GM12878 (cell line): Measurements from ENCODE around the gene HMG20B. TPM values are rescaled to one million over a fixed set of nuclear protein-coding genes. Genes with fewer than 3 reads are reported as not detected.

Source experiments
- ATAC-seq: fragments of 200-7000 bp; cut with Tn5 transposase; 3 replicates; pipeline ENCODE4 v1.9.1; 2020; ENCODE audit warnings: mild to moderate bottlenecking, moderate library complexity
- BruUV-seq: library from RNA; stranded (reverse); fragments of 400-500 nt; replicated peaks from 2 replicates; lab custom pipeline; 2021; lab: Mats Ljungman, UMichigan
- CTCF ChIA-PET: fragments of 300-600 bp; sonication (Branson Sonifier 250); formaldehyde crosslinking; extraction: SDS; loops from one replicate; lab custom pipeline; 2021; ENCODE audit warnings: inconsistent platforms; lab: Yijun Ruan, JAX
- POLR2A ChIA-PET: fragments of 350-600 bp; formaldehyde crosslinking; extraction: SDS; loops from one replicate; lab custom pipeline; 2021; ENCODE audit warnings: inconsistent platforms; lab: Charles Lee
- RAD21 ChIA-PET: fragments of 300-600 bp; sonication (Branson Sonifier 250); formaldehyde crosslinking; loops from one replicate; lab custom pipeline; 2023; ENCODE audit warnings: antibody characterized with exemption; ENCODE audit not compliant: unreplicated experiment; lab: Charles Lee
- SMC1A ChIA-PET: fragments of 300-600 bp; sonication (Branson Sonifier 250); formaldehyde crosslinking; loops from one replicate; lab custom pipeline; 2023; ENCODE audit not compliant: unreplicated experiment, uncharacterized antibody; lab: Charles Lee
- DNase-seq: peaks from one replicate; pipeline ENCODE4 v3.0.0-alpha.2; 2011; ENCODE audit warnings: low read depth, low spot score
- FAIRE-seq: peaks from 3 replicates; lab custom pipeline; 2011; peaks lifted over from hg19 to GRCh38; lab: Jason Lieb, UNC
- H2AFZ ChIP-seq: 2 replicates; pipeline ENCODE4 v1.6.0; 2011; ENCODE audit warnings: low read depth, low read length, control low read depth; ENCODE audit not compliant: control insufficient read depth
- H3K27ac ChIP-seq: 2 replicates; pipeline ENCODE4 v1.5.1; 2011; ENCODE audit warnings: control low read depth; ENCODE audit not compliant: control insufficient read depth, insufficient read depth
- H3K27me3 ChIP-seq, 2 experiments: replicated peaks in 1 of 2; 2 replicates each; pipeline versions ENCODE4 v1.6.0 to v1.6.1; 2011; ENCODE audit warnings: low read length in 1 of 2; ENCODE audit not compliant: control insufficient read depth in 2 of 2, insufficient read depth in 2 of 2
- H3K36me3 ChIP-seq, 2 experiments: 2 replicates each; pipeline ENCODE4 v1.5.1; 2011; ENCODE audit warnings: low read length in 1 of 2; ENCODE audit not compliant: control insufficient read depth in 2 of 2, insufficient read depth in 2 of 2
- H3K4me1 ChIP-seq: 2 replicates; pipeline ENCODE4 v1.6.1; 2011; ENCODE audit warnings: mild to moderate bottlenecking, low read length, moderate library complexity, mixed read lengths; ENCODE audit not compliant: control insufficient read depth, insufficient read depth
- H3K4me2 ChIP-seq: 2 replicates; pipeline ENCODE4 v1.6.0; 2011; ENCODE audit warnings: control low read depth; ENCODE audit not compliant: control insufficient read depth, insufficient read depth
- H3K4me3 ChIP-seq: fragments of 200-600 bp; sonication (generic); 2 replicates; pipeline ENCODE4 v1.5.1; 2016
- H3K79me2 ChIP-seq: 2 replicates; pipeline ENCODE4 v1.6.0; 2011; ENCODE audit warnings: low read length; ENCODE audit not compliant: control insufficient read depth, insufficient read depth
- H3K9ac ChIP-seq: 2 replicates; pipeline ENCODE4 v1.8.0; 2011; ENCODE audit warnings: low read length, control low read depth, mixed read lengths; ENCODE audit not compliant: control insufficient read depth, insufficient read depth
- H3K9me3 ChIP-seq: replicated peaks from 3 replicates; pipeline ENCODE4 v1.5.1; 2011; ENCODE audit warnings: mild to moderate bottlenecking, low read length; ENCODE audit not compliant: control insufficient read depth, insufficient read depth
- H4K20me1 ChIP-seq: 2 replicates; pipeline ENCODE4 v1.6.0; 2011; ENCODE audit not compliant: control insufficient read depth, insufficient read depth
- ASH2L ChIP-seq: fragments of 300-600, 200-600 bp; sonication (generic); IDR thresholded peaks from 2 replicates; pipeline ENCODE4 v1.6.1; 2017; ENCODE audit warnings: low read depth, mild to moderate bottlenecking, borderline replicate concordance
- BCL11A ChIP-seq: IDR thresholded peaks from 2 replicates; pipeline ENCODE4 v1.6.1; 2011; ENCODE audit warnings: low read depth, low read length
- BCL3 ChIP-seq: IDR thresholded peaks from 2 replicates; pipeline ENCODE4 v1.6.1; 2011; ENCODE audit warnings: borderline replicate concordance, low read depth, mild to moderate bottlenecking, moderate library complexity, low read length; ENCODE audit not compliant: insufficient read depth, poor library complexity, severe bottlenecking
- BMI1 ChIP-seq: fragments of 450-650 bp; IDR thresholded peaks from 2 replicates; pipeline ENCODE4 v1.6.1; 2016; ENCODE audit warnings: mild to moderate bottlenecking, moderate library complexity, borderline replicate concordance
- CHD4 ChIP-seq: fragments of 200-600 bp; sonication (generic); IDR thresholded peaks from 2 replicates; pipeline ENCODE4 v1.6.1; 2016; ENCODE audit warnings: mild to moderate bottlenecking
- CTCF ChIP-seq, 3 experiments: IDR thresholded peaks in 2 of 3; conservative IDR thresholded peaks in 1 of 3; 2 replicates each; pipeline ENCODE4 v1.5.1; 2011; ENCODE audit warnings: low read depth in 3 of 3, low read length in 3 of 3, mild to moderate bottlenecking in 3 of 3, control low read depth in 2 of 3, moderate library complexity in 2 of 3, inconsistent platforms in 1 of 3, mixed read lengths in 1 of 3; ENCODE audit not compliant: control insufficient read depth in 2 of 3, insufficient read depth in 1 of 3; ENCODE audit errors: extremely low read depth in 1 of 3
- HDAC6 ChIP-seq: fragments of 200-600 bp; sonication (generic); IDR thresholded peaks from one replicate; pipeline ENCODE4 v1.8.0; 2017; ENCODE audit warnings: antibody characterized with exemption; ENCODE audit not compliant: unreplicated experiment
- KAT2A ChIP-seq: conservative IDR thresholded peaks from 2 replicates; pipeline ENCODE4 v1.6.1; 2011; ENCODE audit warnings: low read depth, low read length; ENCODE audit not compliant: control insufficient read depth
- MEF2A ChIP-seq: IDR thresholded peaks from 2 replicates; pipeline ENCODE4 v1.6.1; 2011; ENCODE audit warnings: low read depth, mild to moderate bottlenecking, low read length, moderate library complexity; ENCODE audit not compliant: insufficient read depth
- MYC ChIP-seq: IDR thresholded peaks from 2 replicates; pipeline ENCODE4 v1.6.1; 2011; ENCODE audit warnings: mild to moderate bottlenecking, low read length, moderate library complexity, inconsistent platforms; ENCODE audit not compliant: insufficient read depth, insufficient replicate concordance, insufficient read length, severe bottlenecking
- NFIC ChIP-seq: IDR thresholded peaks from 2 replicates; pipeline ENCODE4 v1.6.1; 2012; ENCODE audit warnings: low read depth, mild to moderate bottlenecking, inconsistent platforms, low read length, moderate library complexity
- POU2F2 ChIP-seq: IDR thresholded peaks from 3 replicates; pipeline ENCODE4 v1.6.1; 2011; ENCODE audit warnings: low read depth, mild to moderate bottlenecking, low read length, borderline replicate concordance
- RELA ChIP-seq: fragments of 450-650 bp; IDR thresholded peaks from 2 replicates; pipeline ENCODE4 v1.8.0; 2014; ENCODE audit warnings: borderline replicate concordance; ENCODE audit not compliant: partially characterized antibody
- SUZ12 ChIP-seq: fragments of 200-600 bp; sonication (generic); IDR thresholded peaks from one replicate; pipeline ENCODE4 v1.6.1; 2018; ENCODE audit warnings: antibody characterized with exemption, mild to moderate bottlenecking; ENCODE audit not compliant: unreplicated experiment
- ZNF217 ChIP-seq: fragments of 450-650 bp; IDR thresholded peaks from 2 replicates; pipeline ENCODE4 v1.6.1; 2017; ENCODE audit warnings: antibody characterized with exemption, mild to moderate bottlenecking
- ZNF24 ChIP-seq: fragments of 450-650 bp; IDR thresholded peaks from 2 replicates; pipeline ENCODE4 v1.6.1; 2017; ENCODE audit warnings: antibody characterized with exemption, mild to moderate bottlenecking
- ZNF592 ChIP-seq: fragments of 450-650 bp; IDR thresholded peaks from 2 replicates; pipeline ENCODE4 v1.6.1; 2017; ENCODE audit warnings: mild to moderate bottlenecking, moderate library complexity
- WGBS: methylation state at CpG from one replicate; pipeline ENCODE4 v1.1.6; 2016; ENCODE audit warnings: low lambda C conversion rate; ENCODE audit not compliant: insufficient replicate concordance, insufficient coverage; ENCODE audit errors: missing lambda C conversion rate; 5-methylcytosine and 5-hydroxymethylcytosine counted together
- in situ Hi-C: fragments of 300-500 bp; cut with MboI; formaldehyde crosslinking; loops from 9 replicates; pipeline ENCODE4 v1.14.3; 2018; ENCODE audit warnings: mixed read lengths
- intact Hi-C: fragments of 100-400 bp; cut with micrococcal nuclease; formaldehyde crosslinking; loops from one replicate; pipeline ENCODE4 v1.14.2; 2022; ENCODE audit not compliant: unreplicated experiment
- polyA plus RNA-seq, 11 experiments: library from polyadenylated mRNA; depleted of rRNA in 4 of 11; unstranded in 6 of 11; stranded (reverse) in 5 of 11; fragments of >200 nt; fragmentation: Nextera tagmentation in 4 of 11; fragmentation: Illumina TruSeq in 1 of 11; extraction: Ambion mirVana in 4 of 11; extraction: Trizol in 1 of 11; gene quantifications; 1 replicate in 1 of 11; 2 replicates in 10 of 11; pipeline versions ENCODE4 v1.2.1 to v1.2.3, GENCODE V29; 2011 to 2016; ENCODE audit warnings: inconsistent platforms in 2 of 11, missing spikeins in 2 of 11, low read depth in 1 of 11
- total RNA-seq, 4 experiments: library from RNA; depleted of rRNA in 3 of 4; stranded (reverse); fragments of >200 nt in 3 of 4; fragmentation: Illumina TruSeq in 1 of 4; extraction: Trizol in 1 of 4; gene quantifications; 2 replicates each; pipeline versions ENCODE4 v1.2.1 to v1.2.3, GENCODE V29; 2013 to 2021

Gene HMG20B
- total and polyA plus RNA-seq, 10 of the 15 experiments (the other 5 are each of a cell fraction or from before 2014, with no cell fraction given): 0.37 to 92.7 (median 47.0) TPM

- intact Hi-C loops (no loop called here), in situ Hi-C loops (no loop called here)
- no peak for ATAC-seq
- Histone ChIP-seq H3K79me2 (no peaks in the 10 kb centered on the region), H3K9me3 (no peaks in the 10 kb centered on the region), H4K20me1 (no peaks in the 10 kb centered on the region), H3K4me1 (peaks cover 12% of the 10 kb centered on the region), H3K4me3 (no peak overlapping the region), H3K36me3 (no peaks in the 10 kb centered on the region), H3K27me3 (no peaks in the 10 kb centered on the region), H3K4me2 (no peak overlapping the region), H3K9ac (no peak overlapping the region), H3K27ac (no peak overlapping the region), H2AFZ (no peak overlapping the region)
- POLR2A ChIA-PET: interaction anchor here (0.7 kb wide), 1 partner anchor 56 kb away, joined by 4 read pairs; no protein-coding TSS in a partner anchor
- no TSS peak for BruUV-seq
- CTCF ChIA-PET: no interaction called here
- 78% methylated on average over 23 of the region's 23 CpGs for WGBS
- RAD21 ChIA-PET: no interaction called here
- SMC1A ChIA-PET: no interaction called here
- DNase-seq: no peak
- no peak for FAIRE-seq
- TF ChIP-seq POU2F2 (no peak), BCL3 (no peak), SUZ12 (no peak), NFIC (no peak), MYC (no peak), CTCF (IDR thresholded peaks at IDR 0.05 in 2 of 3, conservative IDR thresholded peaks at IDR 0.05 in 1 of 3; ENCODE audit: control insufficient read depth in 2 of 3, extremely low read depth in 1 of 3, insufficient read depth in 1 of 3, low read depth in 3 of 3, low read length in 3 of 3) (no peak), MEF2A (no peak), ZNF592 (no peak), ZNF24 (no peak), CHD4 (no peak), KAT2A (no peak), BMI1 (no peak), HDAC6 (no peak), BCL11A (no peak), RELA (no peak), ASH2L (no peak), ZNF217 (no peak)
Measured at GRCh38 chr19:3603121-3603811, 30.5 kb downstream of the HMG20B start.
